Kidney capillary endothelial cell (primary cell): ENCODE measurements around the gene SMIM44.
"Not testable (repeated sequence)": the region's sequence is repeated elsewhere in the genome, so short reads cannot be mapped to it uniquely, and the experiment has no call there.

ENCODE experiments used
- DNase-seq: peaks from one replicate; pipeline ENCODE4 v3.0.0-alpha.2; 2018; ENCODE audit warnings: low spot score

The SMIM44 gene

DNA sequence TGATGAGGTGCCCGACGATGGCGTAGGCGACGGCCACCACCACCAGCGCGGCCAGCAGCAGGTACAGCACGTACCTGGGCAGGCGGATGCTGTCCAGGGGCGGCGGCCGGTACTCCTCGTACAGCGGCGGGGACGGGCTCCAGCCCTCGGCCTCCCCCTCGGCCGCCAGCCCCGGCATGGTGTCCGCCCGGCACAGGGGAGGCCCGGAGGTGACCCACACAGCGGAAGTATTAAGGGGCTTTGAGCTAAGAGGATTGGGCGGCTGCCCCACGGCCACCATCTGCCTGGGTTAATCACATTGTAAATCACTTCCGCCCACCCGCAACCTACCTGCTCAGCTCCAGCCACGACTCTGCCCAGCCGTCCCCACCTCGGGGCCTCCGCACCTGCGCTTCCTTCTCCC, at the start of gene SMIM44:
Gene SMIM44, minus strand, starts transcription at position 216 of the 403 bp plus-strand sequence. Its CDS starts 38 bp downstream, at position 178.
- DNase-seq: no peak

- DNase-seq: no peak
Observed at GRCh38 chr19:3533033-3533432, 49.8 kb upstream of the SMIM44 start.

GRCh38 chr19:3532154-3532786, 49.0 kb upstream of the SMIM44 start:
- DNase-seq: no peak

- no peak for DNase-seq
Observed at GRCh38 chr19:3531716-3532115, 48.5 kb upstream of the SMIM44 start.

GRCh38 chr19:3530389-3530788, 47.1 kb upstream of the SMIM44 start:
- no peak for DNase-seq

GRCh38 chr19:3529299-3529698, 46.1 kb upstream of the SMIM44 start:
- DNase-seq: not testable (repeated sequence)

DNA sequence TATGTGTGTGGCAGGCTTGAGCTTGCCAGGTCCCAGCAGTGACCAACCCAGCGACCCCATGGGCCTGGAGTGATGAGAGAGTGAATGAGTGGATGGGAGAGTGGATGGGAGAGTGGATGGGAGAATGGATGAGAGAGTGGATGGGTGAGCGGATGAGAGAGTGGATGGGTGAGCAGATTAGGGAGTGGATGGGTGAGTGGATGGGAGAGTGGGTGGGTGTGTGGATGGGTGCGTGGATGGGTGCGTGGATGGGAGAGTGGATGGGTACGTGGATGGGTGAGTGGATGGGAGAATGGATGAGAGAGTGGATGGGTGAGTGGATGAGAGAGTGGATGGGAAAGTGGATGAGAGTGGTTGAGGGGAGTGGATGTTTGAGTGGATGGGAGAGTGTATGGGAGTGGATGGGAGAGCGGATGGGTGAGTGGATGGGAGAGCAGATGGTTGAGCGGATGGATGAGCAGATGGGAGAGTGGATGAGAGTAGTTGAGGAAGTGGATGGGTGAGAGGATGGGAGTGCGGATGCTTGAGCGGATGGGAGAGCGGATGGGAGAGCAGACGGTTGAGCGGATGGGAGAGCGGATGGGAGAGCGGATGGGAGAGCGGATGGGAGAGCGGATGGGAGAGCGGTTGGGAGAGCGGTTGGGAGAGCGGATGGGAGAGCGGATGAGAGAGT, 45.4 kb upstream of the SMIM44 start:
- DNase-seq: no peak

DNA sequence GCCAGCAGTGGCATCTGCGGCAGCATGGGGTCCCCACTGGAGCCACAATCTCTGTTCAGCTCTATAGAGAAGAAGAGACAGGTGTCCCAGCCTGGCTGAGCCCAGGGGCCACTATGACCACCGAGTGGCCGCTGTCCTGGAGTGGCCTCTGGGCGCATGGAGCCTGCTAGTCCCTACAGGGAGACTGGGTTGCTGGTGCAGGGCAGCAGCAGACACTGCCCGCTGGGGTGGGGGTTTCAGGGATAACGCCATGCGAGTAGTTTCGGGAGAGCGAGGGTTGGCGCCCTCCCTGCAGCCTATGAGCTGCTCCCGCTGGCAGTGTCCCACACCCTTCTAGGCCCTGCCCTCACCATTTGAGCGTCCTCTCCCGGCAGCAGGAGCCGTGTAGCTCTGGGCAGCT, 44.8 kb upstream of the SMIM44 start:
- DNase-seq: no peak

GRCh38 chr19:3527238-3527910, 44.1 kb upstream of the SMIM44 start:
- DNase-seq: no peak

DNA sequence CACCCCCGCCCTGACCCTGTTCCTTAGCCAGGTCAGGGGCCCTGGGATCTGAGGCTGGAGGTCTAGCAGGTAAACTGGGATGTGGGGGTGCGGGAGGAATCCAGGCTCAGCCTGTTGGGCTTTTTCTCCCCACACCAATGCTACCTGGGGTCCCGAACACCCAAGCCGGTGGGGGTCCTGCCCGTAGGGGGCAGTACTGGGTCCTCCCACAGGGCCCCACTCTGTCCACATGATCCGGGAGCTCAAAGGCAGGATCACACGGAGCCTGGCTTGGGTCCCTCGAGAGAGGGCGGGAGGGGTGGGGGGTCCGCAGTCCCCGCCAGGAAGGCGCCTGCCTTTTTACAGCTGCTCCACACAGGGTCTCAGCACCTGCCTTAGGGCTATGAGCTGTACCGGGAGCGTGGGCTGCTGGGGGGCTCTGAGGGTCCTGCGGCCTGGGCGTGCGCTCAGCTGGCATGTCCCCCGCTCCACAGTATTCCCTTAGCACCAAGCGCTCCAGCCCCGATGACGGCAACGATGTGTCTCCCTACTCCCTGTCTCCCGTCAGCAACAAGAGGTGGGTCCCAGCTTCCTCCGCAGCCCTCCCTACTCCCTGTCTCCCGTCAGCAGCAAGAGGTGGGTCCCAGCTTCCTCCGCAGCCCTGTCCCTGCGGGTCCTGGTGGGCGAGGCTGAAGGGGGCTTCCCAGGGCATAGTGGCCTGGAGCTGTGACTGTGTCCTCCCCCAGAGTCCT, 43.4 kb upstream of the SMIM44 start:
- DNase-seq: no peak

DNA sequence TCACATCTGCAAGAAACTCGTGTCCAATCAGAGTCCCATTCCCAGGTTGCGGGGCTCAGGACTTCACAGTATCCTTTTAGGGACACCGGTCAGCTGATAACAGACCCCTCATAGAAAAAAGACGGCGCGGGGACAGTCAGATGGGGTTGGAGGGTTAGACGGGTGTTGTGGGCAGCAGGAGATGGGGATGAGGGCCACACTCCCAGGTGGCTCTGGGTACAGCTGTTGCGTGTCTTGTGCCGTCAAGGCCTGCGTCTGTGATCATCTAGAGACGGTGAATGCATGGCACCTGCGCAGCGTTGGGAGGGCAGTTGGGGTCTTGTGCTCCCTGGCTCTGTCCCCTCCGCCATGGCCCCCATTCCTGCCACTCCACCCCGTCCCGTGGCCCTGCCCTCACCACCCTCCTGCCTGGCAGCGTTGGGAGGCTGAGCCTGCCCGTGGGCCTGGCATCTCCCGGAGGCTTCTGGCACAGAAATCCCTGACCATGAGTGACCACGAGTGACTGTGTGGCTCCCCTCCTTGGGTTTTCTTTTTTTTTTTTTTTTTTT, 41.7 kb upstream of the SMIM44 start:
- no peak for DNase-seq

DNA sequence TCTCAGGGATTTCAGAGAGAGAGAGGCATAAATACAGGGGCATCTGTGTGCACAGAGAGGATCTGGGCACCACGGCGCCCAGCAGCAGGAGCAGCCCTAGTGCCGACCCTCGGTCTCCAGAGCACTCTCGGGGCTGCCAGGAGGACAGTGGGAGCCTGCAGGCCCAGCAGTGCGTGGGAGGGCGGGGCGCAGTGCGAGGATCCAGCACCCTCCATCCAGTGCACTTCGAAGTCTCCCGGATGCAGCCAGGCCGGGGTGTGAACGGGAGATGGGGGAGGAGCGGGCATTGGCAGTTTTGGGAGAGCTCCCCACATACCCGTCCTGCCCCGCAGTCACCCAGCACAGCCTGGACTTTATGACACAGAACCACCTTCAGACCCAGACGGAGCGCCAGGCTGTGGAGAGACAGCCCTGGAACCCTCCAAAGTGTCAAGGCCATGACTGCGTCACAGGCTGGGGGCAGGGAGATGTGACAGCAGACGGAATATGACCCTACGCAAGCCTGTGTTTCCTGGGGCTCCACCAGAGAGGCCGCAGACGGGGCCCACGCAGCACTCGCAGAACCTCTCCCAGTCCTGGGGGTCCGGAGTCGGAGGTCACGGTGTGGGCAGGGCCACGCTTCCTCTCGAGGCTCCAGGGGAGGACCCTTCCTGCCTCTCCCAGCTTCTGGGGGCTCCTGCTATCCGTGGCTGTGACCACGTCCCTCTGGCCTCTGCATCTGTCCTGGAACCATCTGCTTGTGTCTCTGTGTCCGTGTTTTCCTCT, 41.0 kb upstream of the SMIM44 start:
- DNase-seq: no peak

DNA sequence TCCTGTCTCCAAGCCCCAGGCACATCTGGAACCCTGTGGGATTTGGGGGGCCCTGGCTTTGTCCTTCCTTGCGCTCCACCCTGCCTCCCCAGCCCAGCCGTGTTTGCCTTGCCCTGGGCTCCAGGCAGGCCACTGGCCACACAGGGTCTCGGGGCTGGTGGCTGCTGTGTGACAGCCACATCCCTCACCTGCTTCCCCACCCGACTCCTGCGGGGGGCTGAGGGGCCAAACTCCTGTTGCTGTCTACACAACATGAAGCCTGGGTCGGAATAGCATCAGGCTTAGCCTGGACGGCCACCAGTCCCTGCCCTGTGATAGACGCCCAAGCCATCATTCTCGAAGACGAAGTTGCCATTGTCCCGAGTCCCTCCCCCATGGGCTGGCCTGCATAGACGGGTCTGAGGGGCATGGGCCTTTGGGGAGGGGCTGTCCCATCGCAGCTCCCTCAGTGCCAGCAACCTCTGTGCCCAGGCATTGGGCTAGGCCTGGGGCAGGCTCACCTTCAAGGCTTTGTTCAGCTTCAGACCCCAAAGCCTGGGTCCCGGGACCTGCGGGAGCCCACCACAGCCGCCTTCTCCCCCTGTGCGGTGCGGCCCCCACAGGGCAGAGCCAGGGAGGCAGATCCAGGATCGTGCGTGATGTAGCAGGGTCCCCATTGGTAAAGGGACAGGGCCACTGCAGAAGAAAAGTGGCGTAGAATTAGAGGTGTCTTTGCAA, 40.3 kb upstream of the SMIM44 start:
- no peak for DNase-seq

GRCh38 chr19:3522421-3523360, 39.5 kb upstream of the SMIM44 start:
- DNase-seq: no peak

GRCh38 chr19:3521104-3521445, 37.8 kb upstream of the SMIM44 start:
- no peak for DNase-seq

- DNase-seq: no peak
Observed at GRCh38 chr19:3520166-3521103, 37.2 kb upstream of the SMIM44 start.

- no peak for DNase-seq
Observed at GRCh38 chr19:3519126-3519525, 35.9 kb upstream of the SMIM44 start.

GRCh38 chr19:3518659-3519058, 35.4 kb upstream of the SMIM44 start:
- no peak for DNase-seq

- DNase-seq: no peak
Observed at GRCh38 chr19:3518255-3518654, 35.0 kb upstream of the SMIM44 start.
